Fibroblast of the conjunctiva (primary cell): ENCODE results near the gene C2orf81.
"Not testable (repeated sequence)": the region's sequence is repeated elsewhere in the genome, so short reads cannot be mapped to it uniquely, and the experiment has no call there.

ENCODE experiments used
- DNase-seq: peaks from one replicate; pipeline ENCODE4 v3.0.0-alpha.2; 2010; ENCODE audit warnings: low read depth

The C2orf81 gene

DNA sequence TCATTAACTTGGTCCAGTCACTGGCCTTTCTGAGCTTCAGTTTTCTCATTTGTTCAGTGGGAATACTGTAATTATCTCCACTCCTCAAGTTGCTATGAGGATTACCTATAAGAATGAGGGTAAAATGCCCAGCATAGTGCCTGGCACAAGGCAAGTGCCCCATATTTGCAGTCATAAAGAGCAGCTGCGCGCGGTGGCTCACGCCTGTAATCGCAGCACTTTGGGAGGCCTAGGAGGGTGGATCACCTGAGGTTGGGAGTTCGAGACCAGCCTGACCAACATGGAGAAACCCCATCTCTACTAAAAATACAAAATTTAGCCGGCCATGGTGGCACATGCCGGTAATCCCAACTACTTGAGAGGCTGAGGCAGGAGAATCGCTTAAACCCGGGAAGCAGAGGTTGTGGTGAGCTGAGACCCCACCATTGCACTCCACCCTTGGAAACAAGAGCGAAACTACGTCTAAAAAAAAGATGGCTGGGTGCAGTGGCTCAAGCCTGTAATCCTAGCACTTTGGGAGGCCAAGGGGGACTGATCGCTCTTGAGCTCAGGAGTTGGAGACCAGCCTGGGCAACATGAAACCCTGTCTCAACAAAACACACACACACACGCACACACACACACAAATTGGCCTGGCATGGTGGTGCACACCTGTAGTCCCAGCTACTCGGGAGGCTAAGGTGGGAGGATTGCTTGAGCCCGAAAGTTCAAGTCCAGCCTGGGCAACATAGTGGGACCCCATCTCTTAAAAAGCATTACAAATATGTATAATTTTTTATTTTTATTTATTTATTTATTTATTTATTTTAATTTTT is 21.3 kb upstream of the C2orf81 start:
- DNase-seq, result not testable (repeated sequence)

GRCh38 chr2:74441690-74442482 is 20.5 kb upstream of the C2orf81 start, which contains the start of gene RTKN:
Gene RTKN (minus strand): TSS chr2:74441937. CDS start chr2:74441816, 121 bp downstream.
- DNase-seq, result no peak

GRCh38 chr2:74441170-74441689 is 19.8 kb upstream of the C2orf81 start:
- no peak for DNase-seq

DNA sequence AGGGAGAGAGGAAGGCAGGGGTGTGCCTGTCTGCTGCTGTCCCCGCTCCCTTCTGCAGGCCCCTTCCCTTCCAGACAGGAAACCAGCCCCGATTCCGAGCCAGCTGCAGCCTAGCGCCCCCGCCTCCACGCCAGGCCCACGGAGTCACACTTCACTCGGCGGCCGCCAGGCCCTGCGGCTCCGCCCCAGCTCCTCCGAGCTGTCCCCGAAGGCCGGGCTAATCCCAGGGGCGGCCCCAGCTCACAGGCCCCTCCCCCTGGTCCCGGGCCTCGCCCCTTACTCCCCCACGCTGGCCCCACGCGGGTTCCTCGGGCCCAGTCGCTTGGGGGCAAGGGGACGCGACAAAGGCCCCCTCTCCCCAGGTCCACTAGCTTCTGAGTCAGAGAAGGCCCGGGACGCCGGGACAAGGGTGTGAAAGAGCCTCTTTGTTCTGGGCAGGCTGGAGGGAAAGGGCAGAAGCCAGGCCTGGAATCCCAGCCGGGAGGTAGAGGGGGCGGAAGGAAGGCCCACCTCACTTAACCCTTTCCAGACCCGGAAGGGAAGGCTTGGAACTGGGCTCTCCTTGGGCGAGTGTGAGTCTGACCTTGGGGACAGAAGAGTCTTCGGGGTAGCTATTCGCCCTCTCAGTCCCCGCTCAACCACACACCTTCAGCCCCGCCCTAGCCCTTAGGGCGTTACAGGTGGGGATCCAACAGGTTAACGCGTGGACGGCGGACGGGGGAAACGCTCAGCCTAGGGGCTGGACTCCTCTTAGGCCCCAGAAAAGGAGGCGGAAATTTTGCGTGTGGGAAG is 19.2 kb upstream of the C2orf81 start:
- no peak for DNase-seq

- no peak for DNase-seq
These were observed 18.5 kb upstream of the C2orf81 start for GRCh38 chr2:74439803-74440377.

DNA sequence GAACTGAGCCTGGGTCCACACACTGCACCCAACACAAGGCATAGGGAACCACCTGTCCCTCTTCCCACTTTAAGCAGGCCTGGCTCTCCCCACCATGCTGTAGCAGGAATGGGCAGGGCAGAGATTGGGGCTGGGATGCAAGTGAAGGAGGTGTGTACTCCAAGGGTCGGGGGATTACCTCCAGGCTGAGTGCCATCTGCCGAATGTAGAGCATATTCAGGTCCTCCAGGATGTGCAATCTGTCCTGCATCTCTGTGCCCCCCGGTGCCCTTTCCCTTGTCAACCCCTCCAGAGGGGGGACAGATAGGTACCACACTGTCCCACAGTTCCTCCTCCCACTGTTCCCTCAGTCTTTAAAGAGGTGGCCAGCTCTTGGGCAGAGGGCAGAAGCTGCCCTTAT is 18.0 kb upstream of the C2orf81 start:
- DNase-seq, result no peak

- DNase-seq, result no peak
These were observed 16.8 kb upstream of the C2orf81 start for GRCh38 chr2:74438248-74438647.

DNA sequence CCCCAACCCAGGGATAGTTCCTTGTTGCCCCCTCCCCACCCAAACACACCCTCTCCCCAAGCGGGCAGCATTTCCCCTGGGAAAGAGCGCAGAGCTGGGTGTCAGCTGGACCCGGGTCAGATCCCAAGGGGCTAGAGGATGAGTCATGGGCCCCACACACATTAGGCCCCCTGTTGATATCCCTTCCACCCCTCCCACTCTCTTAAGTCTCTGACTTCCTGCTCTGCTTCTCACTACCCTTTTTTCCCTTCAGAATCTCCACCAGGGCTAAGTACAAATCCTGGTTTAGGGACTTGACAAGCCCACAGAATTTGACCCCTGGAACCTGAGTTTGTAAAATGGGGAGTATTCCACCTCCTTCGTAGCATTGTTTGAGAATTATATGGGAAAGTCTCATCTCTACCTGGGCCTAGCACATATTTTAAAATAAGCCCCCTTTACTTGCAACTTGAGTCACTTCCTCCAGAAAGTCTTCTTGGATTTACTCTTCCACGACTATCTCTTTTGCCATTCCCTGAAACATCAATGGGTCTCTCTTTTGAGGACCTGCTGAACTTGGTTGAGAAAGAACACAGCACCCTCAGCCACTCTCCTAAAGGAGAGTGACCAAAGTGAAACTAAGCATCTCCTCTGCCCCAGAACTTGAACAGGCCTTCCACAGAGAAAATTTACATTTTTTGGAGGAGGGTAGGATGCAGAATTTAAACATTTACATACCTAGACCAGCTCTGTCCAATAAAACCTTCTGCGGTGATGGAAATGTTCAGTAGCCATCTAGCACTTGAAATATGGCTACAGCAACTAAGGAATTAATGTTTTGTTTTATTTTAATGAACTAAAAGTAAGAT is 15.7 kb upstream of the C2orf81 start:
- no peak for DNase-seq

DNA sequence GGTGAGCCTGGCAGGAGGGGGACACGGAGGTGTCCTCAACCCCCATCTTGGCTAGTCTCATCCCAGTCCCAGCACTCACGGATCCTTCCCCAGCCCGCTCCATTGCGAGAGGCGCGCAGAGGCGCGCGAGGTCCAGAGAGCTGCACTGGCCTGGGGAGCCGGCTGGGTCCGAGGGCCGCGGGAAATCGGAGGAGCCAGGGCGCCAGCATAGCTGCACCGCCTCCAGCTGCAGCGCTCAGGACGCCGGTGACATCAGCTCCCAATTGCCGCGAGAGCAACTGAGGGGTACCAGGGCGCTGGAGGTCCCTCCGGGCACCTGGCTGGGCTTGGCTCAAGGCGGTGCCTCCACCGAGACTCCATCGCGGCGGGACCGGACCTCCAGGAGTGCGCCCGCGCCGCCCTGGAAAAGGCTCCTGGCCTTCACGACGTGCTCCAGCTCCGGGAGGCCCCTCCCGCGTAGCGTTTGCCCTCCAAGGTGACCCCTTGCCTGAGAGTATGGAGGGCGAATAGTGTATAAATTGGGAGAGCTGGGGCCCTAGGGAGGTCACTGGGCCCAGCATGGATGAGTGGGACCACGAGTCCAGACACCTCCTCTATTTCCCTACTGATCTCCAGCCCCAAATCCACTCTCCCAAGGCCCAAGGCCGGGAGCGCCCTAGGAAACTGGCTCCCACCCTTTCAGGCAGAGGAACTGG is 14.8 kb upstream of the C2orf81 start:
- no peak for DNase-seq

DNA sequence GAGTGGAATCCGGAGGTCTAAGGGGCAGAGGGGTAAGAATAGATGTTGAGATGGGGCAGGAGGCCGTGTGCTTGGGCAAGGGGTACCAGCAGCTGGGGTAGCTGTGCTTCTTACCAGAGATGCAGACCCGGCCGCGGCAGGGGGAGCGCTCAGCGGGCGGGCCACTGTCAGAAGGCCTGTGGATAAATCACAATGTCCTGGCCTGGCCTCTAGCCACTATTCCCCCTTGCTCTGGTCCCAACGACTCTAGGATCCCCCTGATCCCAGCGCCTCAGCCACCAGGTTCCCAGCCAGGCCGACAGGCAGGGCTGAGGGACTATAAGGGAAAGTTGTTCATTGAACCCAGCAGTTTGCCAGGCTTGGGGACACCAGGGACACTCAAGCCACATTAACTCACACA is 9.1 kb upstream of the C2orf81 start:
- DNase-seq, result no peak

DNA sequence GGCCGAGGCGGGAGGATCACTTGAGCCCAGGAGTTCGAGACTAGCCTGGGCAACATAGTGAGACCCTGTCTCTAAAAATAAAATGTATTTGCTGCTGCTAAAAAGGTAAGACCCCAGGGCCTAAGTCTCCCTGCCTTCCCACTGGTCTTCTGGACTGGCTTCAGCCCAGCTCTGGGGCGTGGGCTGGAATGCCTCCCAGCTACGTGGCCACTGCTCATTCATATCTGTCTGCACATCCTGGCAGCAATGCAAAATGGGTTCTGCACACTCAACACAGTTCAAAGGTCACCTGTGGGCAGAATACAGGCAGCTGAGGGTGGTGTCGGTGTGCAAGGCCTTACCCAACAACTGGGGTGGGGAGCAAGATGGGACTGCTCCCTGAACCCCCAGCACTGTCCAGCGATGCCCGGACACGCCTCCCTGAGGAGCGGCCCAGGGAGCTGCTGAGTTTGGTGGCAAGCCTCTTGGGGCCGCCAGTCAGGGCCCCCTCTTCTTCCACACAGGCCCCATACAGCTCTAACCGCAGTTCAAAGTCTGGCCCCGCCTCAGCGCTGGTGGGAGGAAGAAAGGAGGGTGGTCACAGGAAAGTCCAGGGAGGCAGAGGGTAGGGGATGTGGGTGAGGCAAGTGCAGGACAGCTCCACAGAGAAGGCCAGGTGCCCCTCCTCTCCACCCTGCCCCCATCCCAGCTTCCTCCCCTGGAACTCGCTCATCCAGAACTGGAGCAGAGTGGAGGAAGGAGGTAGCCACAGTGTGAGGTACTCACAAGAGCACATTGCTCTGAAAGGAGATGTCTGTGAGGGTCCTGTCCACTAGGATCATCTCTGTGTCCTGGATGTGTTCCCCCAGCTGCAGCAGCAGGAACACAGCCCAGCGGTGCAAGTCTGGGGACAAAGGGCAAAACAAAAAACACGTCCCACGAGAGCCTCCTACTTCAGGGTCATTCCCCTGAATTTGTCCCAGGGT is 8.3 kb upstream of the C2orf81 start:
- DNase-seq, result no peak

DNA sequence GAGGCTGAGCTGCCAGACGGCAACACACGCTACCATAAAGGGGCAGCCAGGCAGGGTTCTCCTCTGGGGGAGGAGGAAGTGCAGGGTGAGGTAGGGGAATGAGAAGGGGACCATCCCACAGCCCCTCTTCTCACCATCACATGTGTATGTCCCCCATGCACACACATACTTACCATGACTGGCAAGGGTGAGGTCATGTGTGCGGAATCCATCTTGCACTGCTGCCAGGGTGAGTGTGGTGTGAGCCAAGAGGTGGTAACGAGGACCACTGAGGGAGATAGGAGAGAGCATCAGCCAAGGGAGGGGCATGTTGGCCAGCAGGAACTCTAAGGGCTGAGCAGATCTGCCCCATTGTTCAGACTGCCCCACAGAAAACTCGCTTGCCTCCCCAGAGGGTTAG is 7.3 kb upstream of the C2orf81 start:
- no peak for DNase-seq

DNA sequence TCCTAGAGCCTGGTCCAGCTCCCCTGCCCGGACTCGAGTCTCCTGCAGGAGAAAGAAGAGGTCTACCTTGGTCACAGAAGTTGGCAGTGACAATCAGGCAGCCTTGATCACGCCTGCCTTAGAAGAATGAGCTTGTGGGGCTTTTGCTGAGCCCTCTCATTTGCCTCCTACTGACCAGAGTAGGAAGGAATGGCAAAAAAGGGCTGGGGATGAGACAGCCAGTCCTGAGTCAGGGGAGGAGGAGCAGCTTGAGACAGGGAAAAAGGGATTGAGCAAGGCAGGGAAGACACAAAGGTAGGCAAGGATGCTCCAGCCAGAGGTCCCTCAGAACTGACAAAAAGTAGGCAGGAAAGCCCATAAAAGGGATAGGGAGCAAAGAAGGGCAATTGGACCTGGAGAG is 6.1 kb upstream of the C2orf81 start:
- DNase-seq, result no peak

DNA sequence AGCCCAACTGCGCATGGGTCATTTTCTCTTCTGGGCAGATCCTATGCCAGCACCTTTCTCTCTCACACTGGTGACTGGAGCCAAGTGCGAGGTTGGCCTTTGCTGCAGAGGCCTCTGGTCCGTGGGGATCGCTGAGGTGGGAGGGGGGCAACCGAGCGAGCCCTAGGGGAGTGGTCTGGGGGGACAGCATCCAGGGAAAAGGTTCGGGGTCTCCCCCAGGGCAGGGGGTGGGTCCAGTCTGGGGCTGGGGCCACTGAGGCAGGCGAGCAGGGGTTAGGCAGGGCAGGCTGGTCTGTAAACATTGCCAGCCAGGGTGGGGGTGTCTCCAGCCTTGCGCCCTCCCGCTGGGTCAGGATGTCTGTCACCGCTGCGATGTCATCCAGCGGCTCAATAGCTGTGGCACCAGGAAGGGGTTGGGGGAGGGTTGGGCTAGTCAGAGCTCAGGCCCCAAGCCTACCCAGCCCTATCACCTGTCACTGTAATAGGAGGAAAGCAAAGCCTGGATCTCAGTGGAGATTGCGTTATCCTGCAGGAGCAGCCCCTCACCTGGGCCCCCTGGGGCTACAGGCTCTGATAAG is 4.9 kb upstream of the C2orf81 start:
- DNase-seq, result no peak

DNA sequence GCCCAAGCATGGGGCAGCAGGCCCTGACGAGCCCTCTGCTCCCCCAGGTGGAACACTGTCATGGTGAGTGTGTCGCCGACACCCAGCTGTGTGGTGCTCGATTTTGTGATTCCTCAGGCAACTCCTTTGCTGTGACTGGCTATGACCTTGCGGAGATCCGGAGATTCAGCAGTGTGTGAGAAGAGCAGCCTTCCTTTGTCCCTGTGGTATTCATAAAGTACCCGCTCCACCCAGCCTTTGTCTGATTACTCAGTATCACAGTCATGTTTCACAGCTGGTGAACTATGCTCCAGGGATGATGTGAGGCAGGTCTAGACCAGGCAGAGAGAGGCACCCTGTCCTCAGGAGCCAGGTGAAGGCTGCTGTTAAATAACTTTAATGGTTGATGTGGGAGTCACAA is 4.1 kb upstream of the C2orf81 start:
- no peak for DNase-seq

DNA sequence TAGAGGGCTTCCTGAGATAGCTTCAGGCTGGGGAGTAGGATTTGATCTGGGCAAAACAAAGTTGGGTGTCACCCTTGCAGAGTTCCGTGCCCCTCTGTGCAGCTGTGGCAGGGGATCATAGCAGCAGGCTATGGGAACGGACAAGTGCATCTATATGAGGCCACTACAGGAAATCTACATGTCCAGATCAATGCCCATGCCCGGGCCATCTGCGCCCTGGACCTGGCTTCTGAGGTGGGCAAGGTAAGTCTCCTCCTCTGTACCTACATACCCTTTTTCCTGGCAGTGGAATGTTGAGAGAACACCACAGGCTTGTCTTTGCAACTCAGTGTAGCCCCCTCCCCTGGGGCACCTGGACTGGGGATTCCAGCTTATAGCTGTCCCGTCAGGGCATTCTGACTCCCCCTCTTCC is 3.6 kb upstream of the C2orf81 start:
- no peak for DNase-seq

DNA sequence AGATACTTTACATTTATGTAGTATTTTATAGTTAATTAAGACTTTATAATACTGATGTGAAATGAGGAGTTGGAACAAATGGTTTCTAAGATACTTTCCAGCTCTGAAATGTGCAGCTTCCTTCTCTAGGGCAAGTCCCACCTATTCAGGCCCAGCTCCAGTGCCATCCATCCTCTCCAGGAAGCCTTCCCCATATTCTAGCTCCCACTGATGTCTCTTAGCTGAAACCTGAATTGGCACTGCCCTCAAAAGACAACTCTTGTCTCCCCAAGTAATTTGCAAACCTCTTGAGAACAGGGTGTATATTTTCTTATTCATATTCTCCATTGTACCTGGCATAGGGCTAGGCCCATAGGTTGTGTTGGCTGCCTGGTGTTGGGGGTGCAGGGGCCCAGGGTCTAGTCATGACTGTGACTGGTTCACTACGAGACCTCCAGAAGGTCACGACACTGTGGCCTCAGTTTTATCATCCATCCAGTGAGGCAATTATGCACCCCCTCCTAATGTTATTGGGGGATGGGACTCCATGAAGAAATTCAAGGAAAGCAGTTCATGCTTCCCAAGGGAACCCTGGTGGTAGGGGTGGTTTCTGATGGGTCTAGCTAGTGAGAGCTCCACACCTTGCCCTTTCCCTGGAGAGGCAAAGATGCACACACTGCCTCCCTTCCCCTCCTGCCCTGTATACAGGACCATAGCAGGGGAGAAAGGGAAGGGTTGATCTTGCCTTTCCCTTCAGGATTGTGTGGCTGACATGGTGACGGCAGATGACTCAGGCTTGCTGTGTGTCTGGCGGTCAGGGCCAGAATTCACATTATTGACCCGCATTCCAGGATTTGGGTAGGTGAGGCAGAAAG is 2.9 kb upstream of the C2orf81 start:
- DNase-seq, result no peak
